GM21786 (cell line): ENCODE results near the gene POLL.
"Not testable (repeated sequence)": the region's sequence is repeated elsewhere in the genome, so short reads cannot be mapped to it uniquely, and the experiment has no call there.

ENCODE experiments used
- ATAC-seq: cut with Tn5 transposase; IDR thresholded peaks from one replicate; pipeline ENCODE4 v1.9.1; 2021; ENCODE audit not compliant: unreplicated experiment

The POLL gene

DNA sequence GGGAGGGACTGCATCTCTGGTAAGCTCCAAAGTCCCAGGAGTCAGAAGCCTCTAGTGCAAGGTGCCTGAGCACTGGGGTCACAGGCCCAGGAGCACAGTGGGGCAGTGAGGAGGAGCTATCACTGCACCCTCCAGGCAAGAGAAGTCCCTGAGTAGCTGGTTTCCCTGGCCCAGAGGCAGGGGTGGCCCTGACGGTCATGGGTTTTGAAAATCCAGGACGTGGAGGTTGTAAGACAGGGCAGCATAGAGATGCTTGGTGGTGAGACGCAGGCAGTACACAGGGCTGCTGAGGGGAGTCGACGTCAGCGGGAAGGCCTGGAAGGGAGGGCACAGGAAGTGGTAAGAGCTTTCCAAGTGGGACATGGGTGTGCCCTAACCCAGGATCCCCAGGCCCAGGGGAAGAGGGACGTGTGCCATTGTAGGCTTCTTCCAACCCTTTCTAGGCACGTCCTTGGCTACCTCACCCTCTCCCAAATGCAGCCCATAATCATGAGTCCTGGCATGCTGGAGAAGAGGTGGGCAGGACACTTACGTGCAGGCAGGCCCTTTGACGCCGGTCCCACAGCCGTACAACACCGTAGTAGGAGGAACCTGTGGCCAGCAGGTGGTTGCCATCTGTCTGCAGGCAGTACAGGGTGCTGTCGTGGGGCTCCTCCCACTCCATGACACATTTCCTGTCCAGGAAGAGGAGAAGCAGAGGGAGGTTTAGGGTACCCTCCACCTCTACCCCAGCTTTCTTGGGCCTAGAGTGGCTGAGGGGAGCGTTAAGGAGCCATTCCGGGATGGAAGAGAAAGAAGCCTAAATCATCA is 23.2 kb upstream of the POLL start:
- ATAC-seq, result no peak

DNA sequence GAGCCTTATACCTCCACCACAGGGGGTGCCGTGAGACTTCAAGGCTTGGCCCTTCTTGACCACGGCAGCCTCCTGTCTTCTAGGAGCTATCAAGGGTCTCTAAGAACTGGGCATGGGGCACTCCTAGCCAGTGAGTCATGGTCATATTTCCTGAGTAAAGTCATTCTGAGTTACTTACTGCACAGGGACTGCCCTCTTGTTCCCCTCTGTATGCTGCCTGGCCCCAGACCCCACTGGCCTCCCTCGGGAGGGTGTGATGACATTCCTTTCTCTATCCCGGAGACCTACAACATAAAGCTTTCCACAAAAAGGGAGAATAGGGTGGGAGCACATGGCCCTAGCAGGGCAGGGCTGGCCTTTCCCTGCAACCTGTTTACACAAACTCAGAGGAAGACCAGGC is 21.4 kb upstream of the POLL start:
- ATAC-seq, result no peak

DNA sequence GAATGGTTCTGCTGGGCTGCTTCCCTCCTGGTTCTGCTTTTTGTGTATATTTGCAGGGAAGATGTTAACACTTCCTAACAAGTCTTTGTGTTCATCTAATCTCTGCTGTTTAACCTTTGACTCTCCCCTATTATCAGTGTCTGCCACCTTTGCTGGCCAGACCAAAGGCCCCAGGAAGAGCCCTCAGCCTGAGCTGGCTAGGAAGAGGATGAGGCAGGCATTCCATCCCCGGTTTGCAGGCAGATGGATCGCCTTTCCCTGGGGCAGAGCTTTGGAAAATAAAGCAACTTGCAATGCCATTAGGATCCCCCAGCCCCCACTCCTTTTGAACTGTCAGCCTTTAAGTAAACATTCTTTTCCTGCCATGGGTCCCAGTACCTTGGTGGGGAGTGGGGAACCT is 19.1 kb upstream of the POLL start:
- no peak for ATAC-seq

DNA sequence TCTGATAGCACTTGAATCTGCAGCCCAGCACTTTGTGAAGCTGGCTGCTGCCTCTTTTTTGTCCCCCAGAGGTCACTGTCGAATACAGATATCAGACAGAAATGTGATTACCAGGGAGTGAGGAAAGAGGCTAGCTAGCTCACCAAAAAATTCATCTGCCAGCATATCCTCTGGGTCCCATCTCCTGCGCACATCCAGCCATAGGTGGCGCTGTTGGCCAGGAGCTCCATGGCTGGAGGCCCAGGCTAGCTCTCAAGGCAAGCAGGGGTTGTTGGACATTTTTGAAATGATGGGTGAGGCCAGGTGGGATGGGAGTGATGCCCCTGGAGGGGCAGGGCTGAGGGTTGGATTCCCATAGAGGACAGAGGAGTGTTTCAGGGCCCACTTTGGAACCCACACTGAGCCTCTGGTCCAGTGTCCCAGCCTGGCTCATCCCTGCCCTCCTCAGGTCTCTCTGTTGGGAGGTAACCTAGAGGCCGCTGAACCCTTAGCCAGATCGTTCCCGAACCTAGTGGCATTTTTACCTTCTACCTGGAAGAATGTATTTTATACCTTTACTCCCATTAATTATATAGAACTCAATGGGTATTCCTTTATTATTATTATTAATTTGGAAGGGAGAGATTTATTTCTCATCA is 14.8 kb upstream of the POLL start:
- ATAC-seq, result no peak

DNA sequence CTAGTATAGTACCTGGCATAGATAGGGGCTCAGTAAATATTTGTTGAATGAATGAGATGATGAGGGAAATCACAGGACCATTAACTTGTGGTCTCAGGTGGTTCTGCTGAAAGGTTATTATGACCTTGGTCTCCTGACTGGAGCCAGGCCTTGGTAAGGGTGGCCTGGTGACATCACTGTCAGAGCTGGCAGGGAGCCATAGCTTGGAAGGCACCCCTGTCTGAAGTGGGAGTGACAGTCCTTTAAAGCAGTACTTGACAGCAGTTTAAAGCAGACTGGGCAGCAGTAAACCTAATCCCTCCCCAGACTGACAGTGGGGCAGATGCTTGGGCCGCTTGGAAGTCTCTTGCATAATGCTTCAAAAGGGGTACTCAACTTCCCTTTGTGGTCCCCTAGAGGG is 13.5 kb upstream of the POLL start:
- no peak for ATAC-seq

DNA sequence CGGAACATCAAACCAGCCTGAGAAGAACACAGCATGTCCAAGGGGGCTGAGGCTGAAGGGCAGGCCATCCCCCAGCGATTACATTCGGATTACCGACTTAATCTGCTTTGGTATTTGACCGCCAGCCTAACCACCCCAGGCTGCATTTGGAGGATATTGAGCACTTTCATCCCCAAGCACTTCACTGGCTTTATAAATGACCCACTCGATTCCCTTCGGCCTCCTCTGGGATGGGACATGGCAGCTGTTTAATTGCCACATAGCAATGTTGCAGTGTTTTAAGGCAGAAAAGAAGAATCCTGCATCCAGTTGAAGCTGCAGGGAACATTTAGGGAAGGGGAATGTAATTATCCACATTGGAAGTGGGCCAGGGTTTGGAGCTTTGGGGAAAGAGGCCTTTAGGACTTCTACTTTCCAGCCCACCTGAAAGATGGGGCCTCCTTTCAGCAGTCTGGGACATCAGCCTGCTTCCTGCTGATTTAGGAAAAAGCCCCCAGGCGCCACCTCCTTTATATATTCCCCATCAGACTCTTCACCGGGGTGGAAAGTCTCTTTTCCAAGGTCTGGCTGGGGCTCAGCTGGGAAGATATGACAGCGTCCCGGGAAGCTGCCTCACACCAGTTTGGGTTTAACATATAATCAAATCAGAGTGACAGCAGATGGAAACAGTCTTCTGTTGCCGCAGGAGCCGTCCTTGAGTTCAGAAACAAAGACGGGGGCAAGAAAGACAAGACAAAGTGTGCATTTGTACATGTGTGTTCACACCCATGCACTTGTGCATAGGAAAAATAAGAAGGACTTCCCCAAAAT is 9.2 kb upstream of the POLL start:
- no peak for ATAC-seq

DNA sequence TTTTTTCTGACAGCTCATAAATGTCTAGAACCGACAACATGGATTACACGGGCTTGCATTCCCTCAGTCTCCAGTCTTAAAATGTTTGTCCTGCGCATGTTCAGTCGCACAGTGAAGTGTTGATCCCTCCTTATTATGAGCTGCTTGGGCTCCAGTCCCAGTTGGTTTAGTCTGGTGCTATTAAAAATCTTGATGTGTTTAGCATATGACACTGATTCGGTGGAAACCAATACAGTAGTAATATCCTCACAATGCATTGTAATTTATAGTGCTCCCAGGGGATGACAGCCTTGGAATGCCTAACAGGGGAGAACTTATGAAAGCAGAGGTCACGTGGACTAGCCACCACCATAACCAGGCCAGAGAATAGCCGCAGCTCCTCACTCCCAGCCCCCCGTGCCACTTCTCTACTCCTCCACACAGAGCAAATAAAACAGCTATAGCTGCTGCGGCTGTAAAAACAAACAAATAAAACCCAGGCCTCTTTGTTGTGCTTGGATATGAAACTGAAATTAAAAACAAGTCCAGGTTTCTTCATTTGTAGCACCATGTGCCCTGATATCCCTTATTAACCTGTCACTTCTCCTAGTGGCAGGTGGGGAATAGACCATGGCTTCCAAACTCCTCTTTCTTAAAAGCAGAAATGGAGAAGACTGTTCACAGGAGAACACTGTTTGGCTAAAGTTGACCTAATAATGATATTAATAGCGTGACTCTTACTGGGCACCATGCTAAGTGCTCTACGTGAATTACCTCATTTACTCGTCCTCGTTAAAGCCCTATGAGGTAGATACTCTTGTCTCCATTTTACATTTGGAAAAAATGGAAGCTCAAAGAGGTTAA is 7.8 kb upstream of the POLL start:
- ATAC-seq, result no peak

DNA sequence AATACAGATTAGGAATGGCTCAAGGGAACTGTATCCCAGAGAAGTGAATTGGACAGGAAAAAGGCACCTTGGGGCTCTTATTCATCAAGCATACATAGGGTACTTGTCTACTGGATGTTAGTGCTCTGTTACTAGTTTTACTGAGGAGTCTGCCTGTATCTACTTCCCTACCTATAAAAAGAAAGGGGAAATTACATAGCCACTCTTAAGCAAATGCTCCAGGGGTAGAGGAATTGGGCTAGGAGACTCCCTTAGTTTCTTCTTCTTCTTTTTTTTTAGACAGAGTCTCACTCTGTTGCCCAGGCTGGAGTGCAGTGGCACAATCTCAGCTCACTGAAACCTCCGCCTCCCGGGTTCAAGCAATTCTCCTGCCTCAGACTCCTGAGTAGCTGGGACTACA is 5.3 kb upstream of the POLL start:
- not testable (repeated sequence) for ATAC-seq

DNA sequence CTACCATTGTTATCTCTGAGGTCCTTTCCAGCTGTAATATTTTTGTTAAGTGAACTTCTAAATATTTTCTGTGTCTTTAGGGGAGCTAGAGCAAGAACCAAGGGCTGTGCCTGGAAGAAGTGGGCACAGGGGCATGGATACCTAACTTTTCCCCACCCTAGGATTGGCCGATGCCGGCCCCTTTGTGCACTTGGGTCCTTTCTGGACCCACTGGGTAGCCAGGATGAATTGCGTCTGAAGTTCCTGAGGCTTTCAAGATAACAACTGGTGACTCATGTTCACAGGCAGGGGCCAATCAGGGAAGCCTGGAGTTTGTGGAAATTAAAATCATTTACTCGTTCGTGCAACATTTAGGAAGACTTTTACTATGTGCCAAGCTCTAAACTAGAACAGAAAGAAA is 822 bp upstream of the POLL start:
- no peak for ATAC-seq

DNA sequence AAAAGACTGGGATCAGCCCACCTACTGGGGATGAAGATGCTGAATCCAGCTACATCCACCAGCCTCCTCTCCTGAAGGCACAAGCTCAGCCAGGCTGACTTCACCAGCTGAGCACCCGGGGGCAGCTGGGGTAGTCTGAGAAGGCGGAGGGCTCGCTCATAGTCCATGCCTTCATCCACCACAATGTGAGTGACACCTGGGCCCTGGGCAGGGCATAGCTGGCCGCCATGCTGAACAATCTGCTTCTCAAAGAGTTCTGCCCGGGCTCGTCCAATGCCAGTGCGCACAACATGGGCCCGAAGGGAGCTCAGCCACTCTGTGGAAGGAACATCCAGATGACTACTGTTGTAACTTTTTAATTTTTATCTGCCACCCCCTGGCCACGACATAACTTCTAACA is 2.2 kb downstream of the POLL start:
- no peak for ATAC-seq

DNA sequence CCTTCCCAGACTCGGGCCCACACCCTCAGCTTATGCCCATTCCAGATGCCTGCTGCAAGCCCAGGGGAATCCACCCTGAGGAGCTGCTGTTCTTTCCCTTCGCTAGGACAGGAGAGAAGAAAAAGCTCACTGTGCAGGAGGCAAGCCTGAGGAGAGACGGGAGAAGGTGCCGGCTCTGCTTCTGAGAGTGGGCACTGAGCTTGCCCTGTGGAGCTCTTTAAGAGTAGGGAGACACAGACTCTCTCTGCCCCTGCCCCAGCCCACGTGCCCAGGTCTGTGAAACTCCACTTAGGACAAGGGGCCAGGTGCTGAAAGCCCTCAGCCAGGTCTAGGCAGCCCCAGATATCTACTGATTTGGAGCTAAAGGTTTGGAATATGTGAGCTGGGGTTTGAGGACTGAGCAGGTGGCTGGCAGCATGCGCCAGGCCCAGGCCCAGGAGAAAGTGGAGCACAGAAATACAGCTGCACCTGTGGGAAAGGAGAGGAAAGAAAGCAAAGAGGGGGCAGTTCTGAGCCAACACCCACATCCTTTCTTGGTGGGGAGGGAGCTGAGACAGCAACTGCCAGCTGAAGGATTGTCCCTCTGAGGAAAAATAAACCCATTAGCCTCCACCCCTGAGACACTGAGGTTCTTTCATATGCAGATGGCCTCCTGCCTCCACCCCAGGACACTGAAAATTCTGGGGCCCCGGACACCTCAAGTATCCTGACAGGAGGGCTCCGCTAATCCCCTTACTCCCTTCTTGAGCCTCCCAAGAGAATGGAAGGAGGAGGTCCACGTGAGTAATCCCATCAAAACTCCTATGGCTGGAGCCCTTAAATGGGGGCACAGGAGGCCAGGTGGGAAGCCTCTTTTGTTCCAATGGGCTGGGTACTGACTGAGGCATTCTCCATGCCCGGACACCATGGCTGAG is 7.3 kb downstream of the POLL start:
- no peak for ATAC-seq

DNA sequence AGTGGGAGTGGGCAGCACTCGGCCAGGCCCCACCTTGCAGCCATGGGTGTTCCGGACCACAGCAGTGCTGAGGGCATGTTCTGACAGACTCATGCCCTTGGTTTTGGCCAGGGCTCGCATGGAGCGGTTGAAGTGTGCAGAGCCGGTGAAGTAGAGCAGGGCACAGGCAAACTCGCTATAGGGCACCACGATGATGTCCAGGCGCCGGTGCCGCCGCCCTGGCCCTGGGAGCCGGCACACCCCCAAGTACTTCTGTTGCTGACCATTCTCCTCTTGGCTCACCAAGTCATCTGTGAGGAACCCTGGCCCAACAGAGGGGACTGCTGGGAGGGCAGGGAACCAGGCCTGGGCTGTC is 8.6 kb downstream of the POLL start:
- no peak for ATAC-seq

DNA sequence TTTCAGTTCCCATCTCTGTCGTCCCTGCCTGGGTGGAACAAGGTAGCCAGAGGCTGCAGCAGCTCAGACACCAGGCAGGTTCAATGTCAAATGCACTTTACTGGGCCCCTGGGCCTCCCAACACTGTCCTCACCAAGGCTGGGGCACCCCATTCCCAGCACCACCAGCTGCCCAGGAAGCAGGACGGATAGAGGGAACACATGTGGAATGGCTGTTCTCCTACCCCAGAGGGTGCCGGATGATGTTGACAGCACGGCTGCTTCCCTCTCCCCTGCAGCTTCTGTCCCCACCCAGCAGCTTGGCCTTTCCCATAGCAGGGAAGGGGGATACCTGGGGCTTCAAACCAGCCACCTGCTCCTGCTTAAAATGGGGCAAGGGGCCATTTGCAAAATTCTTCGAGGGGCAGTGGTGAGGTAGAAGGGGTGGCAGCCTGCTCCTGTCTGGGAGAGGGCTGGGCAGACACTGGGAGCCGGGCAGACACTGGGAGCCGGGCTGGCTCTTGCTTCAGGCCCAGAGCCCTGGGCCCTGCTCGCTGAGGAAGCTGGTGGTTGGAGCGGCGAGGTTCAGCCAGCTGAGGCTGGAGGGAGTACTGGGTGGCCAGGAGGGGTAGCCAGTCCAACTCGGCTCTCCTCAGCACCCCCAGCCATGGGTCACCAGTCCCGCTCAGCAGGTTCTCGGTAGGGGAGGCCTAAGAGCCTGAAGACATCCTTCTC is 9.1 kb downstream of the POLL start:
- ATAC-seq, result no peak

DNA sequence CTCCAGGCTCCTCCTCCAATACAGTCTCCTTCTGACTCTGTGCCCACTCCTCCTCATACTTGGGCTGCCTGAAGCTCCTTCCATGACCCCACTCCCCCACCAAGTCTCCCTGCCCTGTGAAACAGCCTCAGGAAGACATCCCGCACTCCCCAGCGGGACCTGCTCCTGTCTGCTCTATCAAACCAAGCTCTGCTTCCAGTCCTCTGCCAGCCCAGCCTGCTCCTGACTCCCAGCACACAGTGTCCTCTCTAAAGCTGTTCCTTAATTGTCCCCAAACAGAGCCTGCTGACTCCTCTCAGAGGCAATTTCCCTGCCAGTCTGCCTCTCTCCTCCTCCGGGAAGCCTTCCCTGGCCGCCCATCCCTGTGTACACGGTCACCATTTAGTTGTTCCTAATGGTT is 9.9 kb downstream of the POLL start:
- ATAC-seq, result no peak

DNA sequence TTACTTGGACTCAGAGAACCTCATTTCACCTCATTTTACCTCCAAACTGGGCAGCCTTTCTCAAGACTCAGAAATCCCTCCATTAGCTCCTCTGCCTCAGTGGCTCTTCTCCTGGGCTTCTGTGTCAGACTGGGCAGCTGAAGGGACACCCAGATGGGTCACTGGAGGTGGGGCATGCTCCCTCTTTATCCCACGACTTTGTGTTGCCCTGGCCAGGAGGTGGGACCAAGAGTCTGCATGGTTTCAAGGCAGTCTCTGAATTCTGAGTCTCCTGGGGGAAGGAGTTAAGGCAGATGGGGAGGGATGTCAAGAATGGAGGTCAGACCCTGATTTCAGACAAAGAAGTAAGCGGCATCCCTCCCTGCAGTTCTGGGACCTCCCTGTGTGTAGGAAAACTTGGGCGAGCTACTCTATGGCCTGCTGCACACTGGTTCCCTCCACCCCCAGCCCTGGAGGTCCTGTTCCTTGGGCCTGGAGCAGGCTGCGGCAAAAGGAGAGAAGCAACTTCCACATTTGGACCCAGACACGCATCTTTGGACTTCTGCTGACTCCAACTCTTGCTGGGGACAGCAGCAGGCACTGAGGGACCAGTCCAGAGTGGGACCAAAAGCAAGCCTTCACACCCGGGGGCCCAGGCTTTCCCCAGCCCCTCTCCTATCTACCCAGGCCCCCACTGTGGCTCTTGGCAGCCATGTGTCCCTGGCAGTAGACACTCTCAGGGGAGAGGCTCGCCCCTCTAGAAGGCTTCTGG is 10.8 kb downstream of the POLL start:
- ATAC-seq, result no peak

DNA sequence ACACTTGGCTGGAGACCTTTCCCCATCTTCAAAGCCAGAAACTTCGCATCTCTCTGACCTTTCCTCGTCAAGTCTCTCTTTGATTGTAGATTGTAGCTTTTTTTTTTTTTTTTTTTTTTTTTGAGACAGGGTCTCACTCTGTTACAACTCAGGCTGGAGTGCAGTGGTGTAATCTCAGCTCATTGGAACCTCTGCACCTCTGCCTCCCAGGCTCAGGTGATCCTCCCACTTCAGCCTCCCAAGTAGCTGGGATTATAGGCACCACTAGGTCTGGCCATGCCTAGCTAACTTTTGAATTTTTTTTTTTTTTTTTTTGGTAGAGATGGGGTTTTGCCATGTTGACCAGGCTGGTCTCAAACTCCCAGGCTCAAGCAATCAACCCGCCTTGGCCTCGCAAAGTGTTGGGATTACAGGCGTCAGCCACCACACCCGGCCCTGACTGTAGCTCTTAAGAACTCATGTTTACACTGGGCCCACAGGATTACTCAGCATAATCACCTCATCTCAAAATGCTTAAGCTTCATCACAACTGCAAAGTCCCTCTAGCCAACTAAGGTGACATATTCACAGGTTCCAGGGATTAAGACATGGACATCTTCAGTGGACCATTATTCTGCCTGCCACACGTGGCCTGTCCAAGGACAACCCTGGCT is 11.7 kb downstream of the POLL start:
- no peak for ATAC-seq

DNA sequence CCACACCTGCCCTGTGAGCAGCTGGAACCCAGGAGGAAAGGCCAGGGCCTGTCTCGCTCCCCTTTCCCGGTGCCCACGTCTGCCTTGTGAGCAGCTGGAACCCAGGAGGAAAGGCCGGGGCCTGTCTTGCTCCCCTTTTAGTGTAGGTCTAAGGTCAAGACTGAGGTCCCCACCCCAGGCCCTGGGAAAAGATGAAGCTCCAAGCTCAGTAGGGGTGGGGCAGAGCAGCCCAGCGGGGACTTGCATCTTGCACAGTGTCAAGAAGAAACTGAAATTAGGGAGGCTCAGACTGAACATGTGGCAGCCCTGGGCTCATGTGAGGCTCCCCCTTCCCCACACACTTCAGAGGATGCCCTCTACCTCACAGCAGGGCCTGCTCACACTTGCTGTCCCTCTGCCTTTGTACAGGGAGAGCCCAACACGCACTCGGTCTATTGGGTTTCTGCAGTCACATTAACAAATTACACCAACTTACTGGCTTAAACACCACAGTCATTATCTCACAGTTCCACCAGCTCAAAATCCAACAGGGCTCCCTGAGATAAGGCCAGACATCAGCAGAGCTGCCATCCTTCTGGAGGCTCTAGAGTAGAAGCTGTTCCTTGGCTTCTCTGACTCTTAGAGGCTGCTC is 12.4 kb downstream of the POLL start:
- no peak for ATAC-seq

DNA sequence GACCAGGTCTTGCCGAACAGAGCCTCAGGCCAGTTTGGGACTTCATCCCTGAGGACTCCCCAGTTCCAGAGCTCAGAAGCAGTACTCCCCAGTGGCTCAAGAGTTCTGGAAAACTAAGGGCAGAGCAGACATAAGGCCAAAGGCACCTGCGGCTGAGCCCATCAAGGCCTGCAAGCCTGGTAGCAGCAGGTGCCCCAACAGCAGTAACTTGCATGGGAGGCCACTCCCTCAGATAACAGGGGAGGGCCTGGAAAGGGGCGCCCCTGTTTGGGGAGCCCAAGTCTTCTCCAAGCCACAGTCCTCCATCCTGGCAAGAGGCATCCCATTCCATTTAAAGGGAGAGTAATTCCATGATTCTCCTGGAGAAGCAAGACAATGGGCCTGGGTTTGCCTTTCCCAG is 13.0 kb downstream of the POLL start:
- ATAC-seq, result no peak
